Lower lobe of right lung (tissue), 2 donors: ENCODE data around the gene RNASEH2B. TPM values are rescaled to one million over a fixed set of nuclear protein-coding genes. Genes with fewer than 3 reads are reported as not detected.
A peak's percentile ranks its signal among the peaks of the same experiment; 100 is the strongest.

Source experiments
- ATAC-seq, 2 donors: fragments of 200-7000 bp; cut with Tn5 transposase; one replicate each; pipeline ENCODE4 v1.9.1; 2020 to 2022; ENCODE audit warnings: mild to moderate bottlenecking in 2 of 2, moderate library complexity in 2 of 2
- DNase-seq: peaks from one replicate; pipeline ENCODE4 v3.0.0-alpha.2; 2020
- H3K27ac ChIP-seq: fragments of 200-600 bp; one replicate; pipeline ENCODE4 v1.8.0; 2022
- H3K27me3 ChIP-seq: fragments of 200-600 bp; one replicate; pipeline ENCODE4 v1.8.0; 2022; ENCODE audit warnings: low read depth
- H3K36me3 ChIP-seq: fragments of 200-600 bp; one replicate; pipeline ENCODE4 v1.8.0; 2022; ENCODE audit warnings: mild to moderate bottlenecking
- H3K4me1 ChIP-seq: fragments of 200-600 bp; one replicate; pipeline ENCODE4 v1.8.0; 2022
- H3K4me3 ChIP-seq: fragments of 200-600 bp; one replicate; pipeline ENCODE4 v1.8.0; 2022; ENCODE audit warnings: mild to moderate bottlenecking
- H3K9me3 ChIP-seq: fragments of 200-600 bp; one replicate; pipeline ENCODE4 v1.8.0; 2022
- CTCF ChIP-seq: fragments of 200-600 bp; IDR thresholded peaks from one replicate; pipeline ENCODE4 v1.8.0; 2022; ENCODE audit warnings: antibody characterized with exemption, mild to moderate bottlenecking
- intact Hi-C: fragments of 100-400 bp; cut with DNase I; formaldehyde crosslinking; loops from one replicate; pipeline ENCODE4 v1.11.0; 2022
- total RNA-seq: library from RNA; stranded (reverse); fragmentation: NEBNext Ultra II Directional; extraction: Animal tissue kit (Norgen Biotek cat#: 25700); gene quantifications from one replicate; pipeline ENCODE4 v1.2.1, GENCODE V29; 2021
- donor health status: DM: no; HTN: yes; CAD: no; lungs with severe emphysema.

RNASEH2B gene
- total RNA-seq, 1 donor from 2014 or later = 50.7 TPM

DNA sequence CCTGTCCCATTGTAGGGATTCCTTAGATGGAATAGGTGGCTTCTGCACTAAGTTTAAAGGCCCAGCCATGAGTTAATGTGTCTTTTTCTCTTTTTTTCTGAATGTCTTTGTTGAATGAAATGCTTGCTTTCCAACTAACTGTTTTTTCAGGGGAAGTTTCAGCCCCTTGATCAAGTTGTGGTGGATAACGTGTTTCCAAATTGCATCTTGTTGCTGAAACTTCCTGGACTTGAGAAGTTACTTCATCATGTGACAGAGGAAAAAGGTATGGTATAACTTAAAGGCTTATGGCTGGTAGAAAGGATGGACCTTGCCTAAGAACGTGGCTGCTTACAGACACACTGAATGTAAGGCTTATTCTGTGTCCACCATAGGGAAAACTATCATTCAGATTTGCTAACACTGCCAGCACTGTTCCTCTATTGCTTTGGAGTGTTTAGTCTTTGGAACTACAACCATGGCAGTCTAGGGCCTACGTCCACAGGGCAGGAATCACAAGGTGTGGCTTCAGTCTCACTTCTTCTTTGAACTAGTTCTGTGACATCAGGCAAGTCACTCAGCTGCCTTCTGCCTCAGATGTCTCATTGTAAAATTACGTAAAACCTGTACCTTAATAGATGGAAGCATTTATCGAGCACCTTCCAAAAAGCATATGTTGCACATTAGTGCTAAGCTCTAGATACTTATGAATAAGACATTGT, 25.3 kb downstream of the RNASEH2B start:
- ATAC-seq (no peak), DNase-seq (no peak)
- no peak for TF ChIP-seq CTCF
- Histone ChIP-seq H3K27me3 (no peaks in the 10 kb centered on the region), H3K27ac (no peak overlapping the region), H3K4me1 (peaks cover 9% of the 10 kb centered on the region), H3K36me3 (peaks cover 68% of the 10 kb centered on the region), H3K9me3 (no peaks in the 10 kb centered on the region), H3K4me3 (no peak overlapping the region)
- intact Hi-C loops = no loop called here

- Histone ChIP-seq H3K27ac (no peak overlapping the region), H3K36me3 (peaks cover 56% of the 10 kb centered on the region), H3K9me3 (no peaks in the 10 kb centered on the region), H3K27me3 (no peaks in the 10 kb centered on the region), H3K4me1 (peaks cover 9% of the 10 kb centered on the region), H3K4me3 (no peak overlapping the region)
- TF ChIP-seq CTCF = no peak
- ATAC-seq (peak in 1 of 2 donors; percentile 66), DNase-seq (no peak)
- intact Hi-C loops = no loop called here
Observed at GRCh38 chr13:50936679-50937078, 27.1 kb downstream of the RNASEH2B start.

DNA sequence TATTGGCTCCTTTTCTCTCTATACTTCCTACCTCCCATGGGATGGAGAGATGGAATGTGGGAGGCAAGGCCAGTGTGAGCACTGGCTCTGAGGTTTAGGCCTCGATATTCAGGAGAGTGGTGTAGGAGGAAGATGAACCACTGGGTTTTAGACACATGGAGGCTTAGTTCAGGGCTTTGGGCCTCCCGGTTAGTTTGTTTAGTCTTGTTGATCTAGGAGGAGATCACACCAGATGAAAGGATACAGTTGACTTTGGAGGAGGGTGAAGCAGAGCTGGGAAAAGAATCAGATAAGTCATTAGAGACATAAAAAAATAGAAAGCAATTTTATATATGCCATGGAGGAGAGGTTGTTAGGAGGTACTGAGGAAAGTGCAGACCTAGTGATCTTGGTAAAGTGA, 30.9 kb downstream of the RNASEH2B start:
- DNase-seq = no peak
- Histone ChIP-seq H3K36me3 (peaks cover 53% of the 10 kb centered on the region), H3K27me3 (no peaks in the 10 kb centered on the region), H3K4me1 (peaks cover 9% of the 10 kb centered on the region), H3K27ac (no peak overlapping the region), H3K9me3 (no peaks in the 10 kb centered on the region), H3K4me3 (no peak overlapping the region)
- TF ChIP-seq CTCF = no peak
- no peak for ATAC-seq
- intact Hi-C loops = no loop called here

DNA sequence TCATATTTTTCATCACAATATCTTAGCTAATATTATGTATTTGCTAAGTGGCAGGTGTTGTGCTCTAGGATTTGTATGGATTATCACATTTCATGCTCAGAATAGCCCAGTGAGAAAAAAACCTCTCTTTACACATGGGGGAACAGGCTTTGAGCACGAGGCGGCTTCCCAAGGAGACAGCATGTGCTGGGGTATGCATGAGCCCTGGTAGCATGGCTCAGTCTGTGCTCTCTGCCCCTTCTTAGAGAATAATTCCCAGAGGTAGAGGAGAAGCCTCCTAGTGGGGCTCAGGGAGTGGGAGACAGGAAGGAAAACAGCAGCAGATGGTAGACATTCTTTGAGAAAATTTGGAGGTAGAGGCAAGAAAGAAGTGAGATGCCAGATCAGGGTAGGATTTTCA, 31.6 kb downstream of the RNASEH2B start:
- intact Hi-C loops = no loop called here
- H3K27me3 ChIP-seq = no peaks in the 10 kb centered on the region
- H3K36me3 ChIP-seq = peaks cover 51% of the 10 kb centered on the region
- no peak overlapping the region for H3K4me3 ChIP-seq
- peaks cover 3% of the 10 kb centered on the region for H3K4me1 ChIP-seq
- no peaks in the 10 kb centered on the region for H3K9me3 ChIP-seq
- no peak for TF ChIP-seq CTCF
- DNase-seq (no peak), ATAC-seq (no peak)
- no peak overlapping the region for H3K27ac ChIP-seq

DNA sequence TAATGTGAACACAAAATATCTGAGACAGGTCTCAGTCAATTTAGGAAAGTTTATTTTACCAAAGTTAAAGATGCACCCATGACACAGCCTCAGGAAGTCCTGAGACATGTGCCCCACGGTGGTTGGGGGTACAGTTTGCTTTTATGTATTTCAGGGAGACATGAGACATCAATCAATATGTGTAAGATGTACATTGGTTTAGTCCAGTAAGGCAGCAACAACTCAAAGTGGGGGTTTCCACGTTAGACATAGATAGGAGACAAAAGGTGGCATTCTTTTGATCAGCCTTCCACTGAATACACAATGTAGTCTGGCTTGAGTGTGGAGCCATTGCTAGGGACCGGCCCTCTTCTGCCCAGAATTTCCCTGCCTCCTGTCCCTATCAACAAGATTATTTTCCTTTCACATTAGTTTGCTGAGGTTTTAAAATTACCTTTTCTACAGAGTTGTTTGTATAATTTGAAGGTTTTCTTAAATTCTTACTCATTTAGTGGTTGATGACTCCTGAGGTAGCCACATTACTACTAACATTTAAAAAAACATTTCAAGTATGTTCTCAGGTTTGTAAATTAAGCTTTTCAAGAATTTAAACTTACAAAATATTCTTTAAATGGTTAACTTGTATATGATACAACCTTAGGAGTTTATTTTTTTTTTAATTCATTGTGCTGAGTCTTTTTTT, 33.2 kb downstream of the RNASEH2B start:
- no peak overlapping the region for H3K4me3 ChIP-seq
- no peak for TF ChIP-seq CTCF
- intact Hi-C loops = no loop called here
- no peak for DNase-seq
- no peaks in the 10 kb centered on the region for H3K27me3 ChIP-seq
- H3K27ac ChIP-seq = no peak overlapping the region
- H3K4me1 ChIP-seq = no peaks in the 10 kb centered on the region
- no peaks in the 10 kb centered on the region for H3K9me3 ChIP-seq
- H3K36me3 ChIP-seq = peaks cover 37% of the 10 kb centered on the region
- ATAC-seq = no peak
